Small intestine (tissue), 4 donors: ENCODE measurements around the gene CCDC57. TPM values are rescaled to one million over a fixed set of nuclear protein-coding genes. Genes with fewer than 3 reads are reported as not detected.

Experiments used
- polyA plus RNA-seq, 4 donors: library from polyadenylated mRNA; stranded (reverse) in 3 of 4; unstranded in 1 of 4; fragments of 200-250 nt in 3 of 4; fragments of 120-200 nt in 1 of 4; gene quantifications; one replicate each; pipeline versions ENCODE4 v1.2.1 to v1.2.3, GENCODE V29; 2013
- donor health status: healthy with polysubstance abuse.
- donor health status: Bipolar disorder and iron deficiency.
- donor health status: healthy.

The CCDC57 gene
- polyA plus RNA-seq, 4 donors: 36.7 to 97.3 (median 44.6) TPM

Other genes with a start within 250 kb of the CCDC57 start
- 10 to 100 TPM; 23.5 to 96.7 (median 47.5) TPM for gene ASPSCR1, start 235.2 kb downstream of the CCDC57 start, polyA plus RNA-seq
- gene CENPX, start 190.0 kb downstream of the CCDC57 start, polyA plus RNA-seq: 100 to 1,000 TPM in 3 of 4 donors, 10 to 100 TPM in 1; 43.4 to 241 (median 122) TPM
- gene LRRC45, start 189.5 kb downstream of the CCDC57 start, polyA plus RNA-seq: 10 to 100 TPM; 10.8 to 26.7 (median 16.4) TPM
- gene RAC3, start 181.2 kb downstream of the CCDC57 start, polyA plus RNA-seq: 10 to 100 TPM in 1 of 4 donors, 1 to 10 TPM in 2, under 1 TPM in 1; 0.81 to 11.2 (median 4.4) TPM
- 100 to 1,000 TPM in 3 of 4 donors, 10 to 100 TPM in 1; 41.1 to 147 (median 112) TPM for gene DCXR, start 175.1 kb downstream of the CCDC57 start, polyA plus RNA-seq
- gene RFNG, start 161.0 kb downstream of the CCDC57 start, polyA plus RNA-seq: 10 to 100 TPM; 35.4 to 43.8 (median 39.2) TPM
- gene GPS1, start 160.9 kb downstream of the CCDC57 start, polyA plus RNA-seq: 100 to 1,000 TPM in 2 of 4 donors, 10 to 100 TPM in 2; 80.4 to 161 (median 120) TPM
- gene DUS1L, start 147.0 kb downstream of the CCDC57 start, polyA plus RNA-seq: 100 to 1,000 TPM in 3 of 4 donors, 10 to 100 TPM in 1; 86.6 to 170 (median 127) TPM
- gene FASN, start 114.6 kb downstream of the CCDC57 start, polyA plus RNA-seq: 100 to 1,000 TPM in 1 of 4 donors, 10 to 100 TPM in 3; 13.2 to 103 (median 21.7) TPM
- gene SLC16A3, start 16.2 kb upstream of the CCDC57 start, polyA plus RNA-seq: 10 to 100 TPM in 2 of 4 donors, 1 to 10 TPM in 2; 5.4 to 33.2 (median 14.5) TPM
- gene CSNK1D, start 60.9 kb upstream of the CCDC57 start, polyA plus RNA-seq: 100 to 1,000 TPM; 111 to 148 (median 137) TPM
- gene CD7, start 104.8 kb upstream of the CCDC57 start, polyA plus RNA-seq: 10 to 100 TPM in 1 of 4 donors, 1 to 10 TPM in 3; 3.4 to 10.8 (median 7.7) TPM
- gene SECTM1, start 120.9 kb upstream of the CCDC57 start, polyA plus RNA-seq: 10 to 100 TPM; 13.6 to 81.9 (median 26.1) TPM
- under 1 TPM in 1 of 4 donors, not detected in 3; 0.07 TPM for gene TEX19, start 146.4 kb upstream of the CCDC57 start, polyA plus RNA-seq
- gene UTS2R, start 158.9 kb upstream of the CCDC57 start, polyA plus RNA-seq: under 1 TPM in 1 of 4 donors, not detected in 3; 0.06 TPM
- gene HEXD, start 205.5 kb upstream of the CCDC57 start, polyA plus RNA-seq: 100 to 1,000 TPM in 2 of 4 donors, 10 to 100 TPM in 2; 40.8 to 254 (median 128) TPM
- gene OGFOD3, start 205.7 kb upstream of the CCDC57 start, polyA plus RNA-seq: 10 to 100 TPM in 2 of 4 donors, 1 to 10 TPM in 2; 7.8 to 23.8 (median 14.6) TPM
- gene CYBC1, start 237.9 kb upstream of the CCDC57 start, polyA plus RNA-seq: 10 to 100 TPM; 37.6 to 57.8 (median 41.2) TPM
- 10 to 100 TPM; 39.2 to 87.0 (median 49.9) TPM for gene NARF, start 245.9 kb upstream of the CCDC57 start, polyA plus RNA-seq